DOHH2 (cell line): ENCODE data around the gene PDK1.

Experiments
- H3F3A ChIP-seq: fragments of 200-600 bp; sonication (generic), shearing (Covaris generic); 2 replicates; pipeline ENCODE4 v1.6.0; 2016; ENCODE audit warnings: antibody characterized with exemption, mild to moderate bottlenecking; ENCODE audit not compliant: control insufficient read depth, insufficient read depth
- H3K27ac ChIP-seq: fragments of 200-600 bp; sonication (generic); 2 replicates; pipeline ENCODE4 v1.5.1; 2014; ENCODE audit warnings: low read depth, mild to moderate bottlenecking, low read length, moderate library complexity
- H3K27me3 ChIP-seq: fragments of 200-600 bp; sonication (generic); 2 replicates; pipeline ENCODE4 v1.6.1; 2014; ENCODE audit warnings: mild to moderate bottlenecking, low read length, mixed read lengths; ENCODE audit not compliant: control insufficient read depth
- H3K36me3 ChIP-seq: fragments of 200-600 bp; sonication (generic); 2 replicates; pipeline ENCODE4 v1.6.1; 2014; ENCODE audit warnings: mild to moderate bottlenecking, low read length, moderate library complexity, mixed read lengths; ENCODE audit not compliant: control insufficient read depth
- H3K4me1 ChIP-seq: fragments of 200-600 bp; sonication (generic); 2 replicates; pipeline ENCODE4 v1.6.1; 2014; ENCODE audit warnings: mild to moderate bottlenecking, low read length, mixed read lengths; ENCODE audit not compliant: control insufficient read depth
- H3K4me2 ChIP-seq: fragments of 200-600 bp; sonication (generic); 2 replicates; pipeline ENCODE4 v1.6.0; 2014; ENCODE audit warnings: mild to moderate bottlenecking, low read length, moderate library complexity
- H3K4me3 ChIP-seq: fragments of 200-600 bp; sonication (generic); 2 replicates; pipeline ENCODE4 v1.5.1; 2014; ENCODE audit warnings: mild to moderate bottlenecking, low read length, mixed read lengths
- H3K79me2 ChIP-seq: fragments of 200-600 bp; sonication (generic); 2 replicates; pipeline ENCODE4 v1.6.1; 2014; ENCODE audit warnings: mild to moderate bottlenecking, low read length, mixed read lengths; ENCODE audit not compliant: control insufficient read depth
- H3K9me2 ChIP-seq: fragments of 200-600 bp; sonication (generic); replicated peaks from 2 replicates; pipeline ENCODE4 v1.6.1; 2014; ENCODE audit warnings: mild to moderate bottlenecking, low read length, mixed read lengths; ENCODE audit not compliant: control insufficient read depth
- H3K9me3 ChIP-seq: fragments of 200-600 bp; sonication (generic); 2 replicates; pipeline ENCODE4 v1.6.1; 2014; ENCODE audit warnings: antibody characterized with exemption, low read length, mixed read lengths; ENCODE audit not compliant: control insufficient read depth, insufficient read depth
- H4K20me1 ChIP-seq: fragments of 200-600 bp; sonication (generic); 2 replicates; pipeline ENCODE4 v1.6.0; 2014; ENCODE audit warnings: low read depth, mild to moderate bottlenecking, antibody characterized with exemption, low read length, moderate library complexity; ENCODE audit not compliant: control insufficient read depth, insufficient read depth
- EZH2phosphoT487 ChIP-seq: fragments of 200-600 bp; sonication (generic); IDR thresholded peaks from 2 replicates; pipeline ENCODE4 v1.6.1; 2017; ENCODE audit warnings: borderline replicate concordance, mild to moderate bottlenecking, antibody characterized with exemption, low read length, moderate library complexity, mixed read lengths
- TF ChIP-seq, protein P1 (sequence below): fragments of 200-600 bp; sonication (generic); IDR thresholded peaks from one replicate; pipeline ENCODE4 v1.5.1; 2014; ENCODE audit warnings: antibody characterized with exemption, mild to moderate bottlenecking, low read depth, low read length; ENCODE audit not compliant: poor library complexity, severe bottlenecking

PDK1 gene

DNA sequence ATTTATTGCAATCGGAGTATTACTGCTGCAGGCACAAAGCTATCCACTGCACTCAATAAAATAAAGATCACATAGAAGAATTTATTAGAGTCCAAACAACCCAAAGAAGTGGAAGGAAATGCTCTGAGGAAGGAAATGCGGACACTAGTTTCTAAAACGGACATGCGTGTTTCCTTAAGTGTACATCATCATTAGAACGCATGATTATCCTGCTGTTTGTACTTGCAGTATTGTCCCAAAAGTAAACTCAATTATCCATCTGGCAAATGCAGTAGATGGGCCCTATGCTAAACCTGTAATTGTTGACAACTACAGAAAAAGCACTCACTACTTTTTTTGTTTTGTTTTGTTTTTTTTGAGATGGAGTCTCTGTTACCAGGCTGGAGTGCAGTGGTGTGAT, 53.6 kb downstream of the PDK1 start:
- no peaks in the 10 kb centered on the region for H3K27me3 ChIP-seq
- H4K20me1 ChIP-seq = no peaks in the 10 kb centered on the region
- no peak overlapping the region for H3K4me3 ChIP-seq
- H3K4me2 ChIP-seq = no peak overlapping the region
- no peaks in the 10 kb centered on the region; the same call in 1 of the 2 replicates for H3F3A ChIP-seq
- no peaks in the 10 kb centered on the region for H3K9me2 ChIP-seq
- H3K27ac ChIP-seq = no peak overlapping the region
- no peaks in the 10 kb centered on the region for H3K9me3 ChIP-seq
- H3K79me2 ChIP-seq = no peaks in the 10 kb centered on the region
- TF ChIP-seq, protein P1, sequence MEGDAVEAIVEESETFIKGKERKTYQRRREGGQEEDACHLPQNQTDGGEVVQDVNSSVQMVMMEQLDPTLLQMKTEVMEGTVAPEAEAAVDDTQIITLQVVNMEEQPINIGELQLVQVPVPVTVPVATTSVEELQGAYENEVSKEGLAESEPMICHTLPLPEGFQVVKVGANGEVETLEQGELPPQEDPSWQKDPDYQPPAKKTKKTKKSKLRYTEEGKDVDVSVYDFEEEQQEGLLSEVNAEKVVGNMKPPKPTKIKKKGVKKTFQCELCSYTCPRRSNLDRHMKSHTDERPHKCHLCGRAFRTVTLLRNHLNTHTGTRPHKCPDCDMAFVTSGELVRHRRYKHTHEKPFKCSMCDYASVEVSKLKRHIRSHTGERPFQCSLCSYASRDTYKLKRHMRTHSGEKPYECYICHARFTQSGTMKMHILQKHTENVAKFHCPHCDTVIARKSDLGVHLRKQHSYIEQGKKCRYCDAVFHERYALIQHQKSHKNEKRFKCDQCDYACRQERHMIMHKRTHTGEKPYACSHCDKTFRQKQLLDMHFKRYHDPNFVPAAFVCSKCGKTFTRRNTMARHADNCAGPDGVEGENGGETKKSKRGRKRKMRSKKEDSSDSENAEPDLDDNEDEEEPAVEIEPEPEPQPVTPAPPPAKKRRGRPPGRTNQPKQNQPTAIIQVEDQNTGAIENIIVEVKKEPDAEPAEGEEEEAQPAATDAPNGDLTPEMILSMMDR = no peak
- TF ChIP-seq EZH2phosphoT487 = no peak
- no peaks in the 10 kb centered on the region for H3K4me1 ChIP-seq
- peaks cover 19% of the 10 kb centered on the region for H3K36me3 ChIP-seq

DNA sequence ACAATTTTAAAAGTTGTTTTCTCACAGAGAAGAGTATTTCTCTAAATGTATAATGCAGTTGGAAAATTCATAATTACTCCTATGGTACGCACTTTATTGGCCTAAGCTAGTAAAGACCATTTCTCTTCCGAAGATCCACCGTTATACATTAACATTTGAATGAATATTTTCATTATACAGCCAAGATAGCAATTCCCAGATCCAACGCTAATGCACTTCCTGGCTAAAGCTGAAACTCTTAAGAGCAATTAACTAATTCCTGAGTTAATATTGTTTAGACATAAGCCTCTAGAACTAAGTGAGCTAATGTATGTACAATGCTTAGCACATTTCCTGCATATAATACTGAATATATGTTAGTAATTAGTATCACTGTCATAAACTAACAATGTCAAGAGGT, 56.2 kb downstream of the PDK1 start:
- no peaks in the 10 kb centered on the region for H3K79me2 ChIP-seq
- no peaks in the 10 kb centered on the region for H3K27me3 ChIP-seq
- no peak overlapping the region for H3K27ac ChIP-seq
- no peaks in the 10 kb centered on the region; the same call in 1 of the 2 replicates for H3F3A ChIP-seq
- peaks cover 7% of the 10 kb centered on the region; the same call in 1 of the 2 replicates for H3K36me3 ChIP-seq
- H3K4me1 ChIP-seq = no peaks in the 10 kb centered on the region
- H3K4me3 ChIP-seq = no peak overlapping the region
- H4K20me1 ChIP-seq = no peaks in the 10 kb centered on the region
- H3K9me2 ChIP-seq = no peaks in the 10 kb centered on the region
- no peaks in the 10 kb centered on the region for H3K9me3 ChIP-seq
- no peak overlapping the region for H3K4me2 ChIP-seq
- TF ChIP-seq, protein P1 = no peak
- no peak for TF ChIP-seq EZH2phosphoT487

DNA sequence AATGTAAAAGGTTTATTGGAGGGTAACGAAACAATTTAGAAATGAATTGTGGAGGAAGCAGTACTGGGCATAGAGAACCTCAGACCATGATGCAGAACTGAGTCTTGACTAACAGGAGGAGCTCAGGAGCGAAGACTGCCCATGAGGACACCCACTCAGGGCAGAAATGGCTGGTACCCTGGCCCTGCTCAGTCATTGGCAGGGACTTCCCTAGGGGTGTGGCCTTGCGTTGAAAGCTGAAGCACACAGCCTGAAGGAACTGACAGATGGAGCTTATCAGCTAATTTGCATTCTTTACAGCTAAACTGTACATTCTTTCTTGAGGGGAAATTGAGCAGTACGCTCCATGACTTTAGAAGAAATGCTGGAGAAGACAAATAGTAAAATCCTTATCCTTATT, 57.1 kb downstream of the PDK1 start:
- Histone ChIP-seq H3K4me2 (no peak overlapping the region), H3K27ac (no peak overlapping the region), H3K9me2 (no peaks in the 10 kb centered on the region), H3K4me1 (no peaks in the 10 kb centered on the region), H3K79me2 (no peaks in the 10 kb centered on the region), H3K4me3 (no peak overlapping the region), H3K36me3 (peaks cover 7% of the 10 kb centered on the region; the same call in 1 of the 2 replicates), H3K9me3 (no peaks in the 10 kb centered on the region), H3F3A (no peaks in the 10 kb centered on the region; the same call in 1 of the 2 replicates), H4K20me1 (no peaks in the 10 kb centered on the region), H3K27me3 (no peaks in the 10 kb centered on the region)
- TF ChIP-seq, protein P1 = no peak
- TF ChIP-seq EZH2phosphoT487 = no peak
